ENCODE measurements around the gene BRICD5.
"Not testable (repeated sequence)": the region's sequence is repeated elsewhere in the genome, so short reads cannot be mapped to it uniquely, and the experiment has no call there.

BRICD5 gene

GRCh38 chr16:2214719-2214968 lies 4.0 kb upstream of the BRICD5 start, which contains the start of gene PGP:
Gene PGP (minus strand): TSS chr16:2214840. CDS start chr16:2214777, 63 bp downstream.
- DNase-seq: no peak

- DNase-seq: peak; percentile 59
Observed at GRCh38 chr16:2213817-2214718, 3.4 kb upstream of the BRICD5 start.

GRCh38 chr16:2212362-2213324 lies 2.0 kb upstream of the BRICD5 start:
- no peak for DNase-seq

DNA sequence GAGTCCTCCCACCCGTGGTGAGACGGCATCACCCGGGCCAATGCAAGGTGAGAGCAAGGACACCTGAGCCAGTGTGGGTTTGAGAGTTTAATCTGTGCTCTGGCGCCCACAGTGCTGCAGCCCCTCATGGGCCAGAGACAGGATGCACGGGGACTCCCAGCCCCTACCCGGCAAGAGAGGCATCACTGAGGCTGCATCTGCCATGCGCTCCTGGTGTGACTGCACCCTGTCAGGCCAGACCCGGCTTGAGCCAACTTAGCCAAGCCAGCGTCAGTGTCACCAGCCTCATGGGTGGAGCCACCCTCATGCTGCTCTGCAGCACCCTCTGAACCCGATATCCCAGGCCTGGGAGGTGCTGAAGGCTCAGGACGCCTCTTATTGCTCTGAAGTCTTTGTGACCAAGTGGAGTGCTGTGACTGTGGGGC lies 1.3 kb upstream of the BRICD5 start:
- DNase-seq: no peak

GRCh38 chr16:2210009-2210332 lies 692 bp downstream of the BRICD5 start:
- DNase-seq: no peak

GRCh38 chr16:2209258-2210008 lies 1.2 kb downstream of the BRICD5 start:
- no peak for DNase-seq

- no peak for DNase-seq
Observed at GRCh38 chr16:2208772-2209171, 1.9 kb downstream of the BRICD5 start.

DNA sequence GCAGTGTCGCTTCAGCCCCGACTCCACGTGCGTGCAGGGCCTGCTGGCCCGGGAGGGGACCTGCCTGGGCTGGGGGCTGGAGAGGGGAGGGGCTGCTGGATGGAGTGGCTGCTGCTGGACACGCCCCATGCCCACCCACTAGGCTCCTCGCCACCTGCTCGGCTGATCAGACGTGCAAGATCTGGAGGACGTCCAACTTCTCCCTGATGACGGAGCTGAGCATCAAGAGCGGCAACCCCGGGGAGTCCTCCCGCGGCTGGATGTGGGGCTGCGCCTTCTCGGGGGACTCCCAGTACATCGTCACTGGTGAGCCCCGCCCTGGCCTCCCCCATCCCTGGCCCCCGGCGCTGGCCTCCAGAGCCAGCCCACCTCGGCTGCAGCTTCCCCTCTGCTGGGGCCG lies 2.4 kb downstream of the BRICD5 start:
- no peak for DNase-seq

DNA sequence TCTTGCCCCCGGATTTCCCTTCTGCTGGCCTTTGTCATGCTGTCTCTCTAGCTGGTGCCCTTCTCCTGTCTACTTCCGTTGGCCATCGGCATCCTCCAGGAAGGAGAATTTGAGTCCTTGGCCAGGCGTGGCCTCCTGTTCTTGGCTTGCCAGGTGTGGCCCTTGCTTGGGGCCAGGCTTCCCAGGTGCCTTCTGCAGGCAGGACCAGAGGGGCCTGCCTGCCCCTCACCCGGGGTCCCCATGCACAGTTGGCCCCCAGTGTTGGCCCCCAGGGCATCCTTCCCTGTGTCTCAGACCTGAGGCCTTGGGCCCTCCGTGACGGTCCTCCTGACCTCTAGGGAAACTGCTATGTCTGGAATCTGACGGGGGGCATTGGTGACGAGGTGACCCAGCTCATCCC lies 2.8 kb downstream of the BRICD5 start:
- no peak for DNase-seq

DNA sequence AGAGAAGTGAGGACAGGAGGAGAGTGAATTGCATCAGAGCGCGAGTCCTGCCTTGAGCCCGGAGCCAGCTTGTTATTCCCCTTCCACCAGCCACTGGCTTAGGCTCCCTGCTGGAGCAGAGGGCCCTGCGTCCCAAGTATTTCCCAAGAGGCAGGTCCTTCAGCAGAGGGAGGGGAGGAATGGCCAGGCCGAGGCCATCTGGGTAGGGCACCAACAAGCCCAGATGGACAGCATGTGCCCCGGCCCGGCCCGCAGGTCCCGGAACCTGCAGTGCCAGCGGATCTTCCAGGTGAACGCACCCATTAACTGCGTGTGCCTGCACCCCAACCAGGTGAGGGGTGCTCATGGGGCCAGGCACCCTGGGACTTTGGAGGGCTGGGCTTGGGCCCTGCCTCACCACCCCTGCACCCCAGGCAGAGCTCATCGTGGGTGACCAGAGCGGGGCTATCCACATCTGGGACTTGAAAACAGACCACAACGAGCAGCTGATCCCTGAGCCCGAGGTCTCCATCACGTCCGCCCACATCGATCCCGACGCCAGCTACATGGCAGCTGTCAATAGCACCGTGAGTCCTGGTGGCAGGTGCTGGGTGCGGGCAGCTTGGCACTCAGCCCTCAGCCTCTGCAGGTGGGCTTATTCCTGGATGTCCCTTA lies 3.8 kb downstream of the BRICD5 start:
- no peak for DNase-seq

- no peak for DNase-seq
Observed at GRCh38 chr16:2206420-2206779, 4.3 kb downstream of the BRICD5 start.

- no peak for DNase-seq
Observed at GRCh38 chr16:2205967-2206313, 4.7 kb downstream of the BRICD5 start.

DNA sequence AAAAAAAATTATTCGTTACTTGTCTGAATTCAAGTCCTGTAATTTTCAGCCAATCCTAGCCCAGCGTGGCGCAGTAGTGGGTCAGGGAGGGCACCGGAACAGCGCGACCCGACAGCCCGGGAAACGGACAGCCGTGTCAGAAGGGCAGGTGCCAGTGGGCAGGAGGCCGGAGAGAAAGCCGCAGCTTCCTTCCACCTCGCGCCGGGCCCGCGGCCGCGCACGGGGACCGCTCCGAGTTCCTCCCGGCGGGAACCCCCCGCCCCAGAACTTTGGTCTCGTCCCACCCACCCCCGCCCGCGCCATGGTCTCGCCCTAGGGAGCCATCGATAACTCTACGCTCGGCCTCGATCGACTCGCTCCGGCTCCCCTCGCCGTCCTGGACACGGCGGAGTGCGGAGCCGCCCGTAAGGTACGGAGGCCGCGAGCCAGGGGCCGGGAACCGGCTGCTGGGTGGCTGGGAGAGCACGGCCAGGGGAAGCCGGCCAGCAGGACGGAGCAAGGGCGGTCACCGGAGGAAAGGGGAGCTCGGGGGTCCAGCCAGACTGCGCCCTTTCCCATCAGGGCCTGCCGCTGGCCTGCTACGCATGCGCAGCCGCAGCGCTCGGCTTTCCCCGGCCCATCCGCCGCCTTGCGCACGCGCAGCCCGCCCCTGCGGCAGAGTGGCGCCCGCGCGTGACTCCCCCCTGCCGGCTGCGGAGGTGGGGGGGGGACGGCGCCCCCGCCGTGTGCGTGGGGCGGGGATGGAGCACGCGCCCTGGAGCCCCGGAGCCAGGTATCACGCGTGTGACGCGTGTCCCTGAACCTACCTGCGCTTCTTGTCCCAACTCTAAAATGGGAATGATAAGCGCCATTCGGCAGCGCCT lies 5.3 kb downstream of the BRICD5 start, which contains the start of gene MLST8:
TSS of gene MLST8 (plus strand) at position 351 of the 863 bp plus-strand sequence. CDS start 632 bp downstream, outside the sequence.
- DNase-seq: peak; percentile 92

DNA sequence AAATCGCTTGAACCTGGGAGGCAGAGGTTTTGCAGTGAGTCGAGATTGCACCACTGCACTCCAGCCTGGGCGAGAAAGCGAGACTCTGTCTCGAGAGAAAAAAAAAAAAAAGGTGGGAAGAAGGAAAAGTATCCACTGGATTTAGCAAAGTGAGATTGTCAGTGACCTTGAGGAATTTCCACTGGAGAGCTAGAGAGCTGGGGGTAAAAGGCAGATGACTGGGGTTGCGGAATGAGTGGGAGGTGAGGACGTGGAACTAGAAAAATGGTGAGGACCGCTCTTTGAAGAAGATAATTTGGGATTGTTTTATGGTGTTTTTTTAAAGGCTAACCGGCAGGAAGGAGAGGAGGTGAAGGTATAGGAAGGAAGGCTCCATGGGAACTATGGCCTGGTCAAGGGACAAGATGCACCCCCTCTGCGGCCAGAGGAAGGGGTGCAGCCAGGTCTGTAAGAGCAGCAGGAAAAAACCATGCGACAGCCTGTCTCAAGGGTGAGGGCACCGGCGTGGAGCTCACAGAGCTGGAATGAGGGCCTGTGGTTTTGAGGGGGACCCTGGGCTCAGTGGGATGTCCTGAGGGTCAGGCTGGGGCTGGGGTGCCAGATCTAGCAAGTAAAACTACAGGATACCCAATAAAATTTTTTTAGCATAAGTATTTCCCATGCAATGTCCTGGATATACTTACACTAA lies 6.1 kb downstream of the BRICD5 start:
- no peak for DNase-seq

GRCh38 chr16:2203119-2203688 lies 7.5 kb downstream of the BRICD5 start:
- DNase-seq: not testable (repeated sequence)

DNA sequence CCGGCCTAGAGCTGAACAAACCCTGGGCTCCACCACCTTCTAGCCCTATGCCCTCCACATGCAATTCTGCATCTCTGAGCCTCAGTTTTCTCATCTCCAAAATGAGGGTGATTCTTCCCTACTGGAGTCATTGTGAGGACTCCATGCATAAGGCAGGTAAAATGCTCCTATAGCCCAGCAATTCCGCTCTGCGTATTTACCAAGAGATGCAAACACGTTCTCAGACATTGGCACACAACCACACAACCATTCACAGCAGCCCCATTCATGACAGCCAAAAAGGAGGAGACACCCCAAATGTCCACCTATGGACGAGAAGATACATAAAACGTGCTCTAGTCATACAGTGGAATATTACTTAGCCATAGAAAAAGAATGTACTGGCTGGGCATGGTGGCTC lies 10.3 kb downstream of the BRICD5 start:
- DNase-seq: no peak

- DNase-seq: no peak
Observed at GRCh38 chr16:2199621-2200139, 11.0 kb downstream of the BRICD5 start.

DNA sequence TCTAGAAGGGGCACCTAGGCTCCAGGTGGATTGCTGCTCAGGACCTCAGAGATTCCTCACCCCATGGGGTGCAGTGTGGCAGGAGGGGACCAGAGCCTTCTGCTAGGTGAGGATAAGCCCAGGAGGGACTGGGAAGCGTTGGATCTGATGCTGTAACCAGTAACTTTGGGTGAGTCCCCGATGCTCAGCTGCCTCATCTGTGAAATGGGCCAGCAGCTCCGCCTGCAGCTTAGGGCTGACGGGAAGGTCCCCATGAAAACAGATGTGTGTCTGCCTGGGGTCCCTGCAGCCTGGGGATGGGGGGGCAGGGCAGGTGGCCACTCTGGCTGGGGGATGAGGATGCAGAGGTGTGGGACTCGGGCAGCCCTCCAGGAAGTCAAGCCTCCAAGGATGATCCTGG lies 11.6 kb downstream of the BRICD5 start:
- no peak for DNase-seq

DNA sequence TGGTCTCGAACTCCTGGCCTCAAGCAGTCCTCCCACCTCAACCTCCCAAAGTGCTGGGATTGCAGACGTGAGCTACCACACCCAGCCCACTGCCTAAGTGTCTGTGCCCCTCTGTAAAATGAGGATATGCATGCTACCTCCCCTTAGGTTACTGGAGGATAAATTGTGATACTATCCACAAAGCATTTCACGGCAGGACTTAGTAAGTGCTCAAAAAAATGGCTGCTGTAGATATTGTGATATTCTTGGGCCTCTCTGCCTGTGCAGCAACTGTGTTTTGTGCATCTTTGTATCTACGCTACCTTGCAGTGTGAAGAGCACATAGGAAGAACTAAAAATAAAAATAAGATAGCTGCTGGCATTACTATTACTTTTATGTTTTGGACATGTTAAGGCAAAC lies 12.4 kb downstream of the BRICD5 start:
- DNase-seq: no peak

GRCh38 chr16:2197765-2198164 lies 12.9 kb downstream of the BRICD5 start:
- DNase-seq: no peak
